Heart left ventricle (tissue), 13 donors: ENCODE results near the gene DPH3.

Experiments
- CTCF ChIP-seq, 12 donors: fragments of 200-600 bp; sonication (generic) in 4 of 12; IDR thresholded peaks; one replicate each; pipeline versions ENCODE4 v1.5.0 to v1.8.0; 2018 to 2022; ENCODE audit warnings: antibody characterized with exemption in 12 of 12, mild to moderate bottlenecking in 5 of 12
- POLR2A ChIP-seq, 2 donors: fragments of 450-650 bp; IDR thresholded peaks; one replicate each; pipeline ENCODE4 v1.6.1; 2017; ENCODE audit warnings: antibody characterized with exemption in 2 of 2, mild to moderate bottlenecking in 2 of 2, moderate library complexity in 2 of 2
- donor health status: ischemic (EF 13 %, LVEDD 7.1; RV severe dilation, severe dysfunction).
- donor health status: DM: no; HTN: yes; CAD: no.
- donor health status: DM: no; HTN: no; CAD: no.
- donor health status: ischemic (EF 25% LVEDD 6.9; RV normal size, moderate dysfunction).
- donor health status: ischemic (EF 25% LVEDD 5.7; RV mildly dilated, moderate dysfunction).
- donor health status: ischemic (EF 35%, LVEDD 5.7; RV mildly dilated, moderate dysfunction).
- donor health status: nonischemic (EF 11% LVEDD 7.7; RV severe dilation, severe dysfunction).
- donor health status: DM: yes; HTN: yes; CAD: no.
- donor health status: PGD.
- donor health status: ischemic (EF 29% LVEDD 5.4; RV normal size, mild dysfunction).
- donor health status: nonischemic (EF 23%, LVEDD 6.1; RV moderate dilation, normal function).

GRCh38 chr3:16231983-16232382, 32.8 kb downstream of the DPH3 start:
- TF ChIP-seq CTCF (IDR thresholded peaks at IDR 0.05) (no peak), POLR2A (IDR thresholded peaks at IDR 0.05) (no peak)
